Measurements from ENCODE around the gene DCAF5.

DNA sequence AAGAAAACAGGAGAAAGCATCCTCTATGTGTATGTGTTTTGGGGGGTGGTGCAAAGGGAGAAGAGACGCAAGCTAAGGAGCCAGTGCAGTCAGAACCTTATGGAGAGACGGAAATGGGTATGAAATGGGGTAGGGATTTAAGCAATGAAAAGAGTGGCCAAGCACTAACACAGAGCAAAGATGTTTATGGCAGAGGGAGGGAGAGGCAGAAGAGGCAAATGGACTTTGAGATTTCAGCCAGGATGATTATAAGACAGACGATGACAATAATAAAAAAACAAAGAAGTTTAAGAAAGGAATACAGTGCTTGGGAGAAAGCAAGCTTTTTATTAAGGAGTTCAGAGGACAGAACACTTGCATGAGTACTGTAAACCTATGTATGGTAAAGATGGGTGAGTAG, 44.6 kb downstream of the DCAF5 start:
- TF ChIP-seq EZH2 (IDR thresholded peaks at IDR 0.05; ENCODE audit: low read length) (no peak), CTCF (optimal IDR thresholded peaks at IDR 0.05 in 1 of 3, IDR thresholded peaks at IDR 0.05 in 1 of 3, conservative IDR thresholded peaks at IDR 0.05 in 1 of 3; ENCODE audit: extremely low read depth in 1 of 3, insufficient read depth in 2 of 3, low read length in 3 of 3) (no peak)
